Tibial nerve (tissue), 3 donors: Measurements from ENCODE around the gene MED13L.

Source experiments
- POLR2A ChIP-seq, 2 donors: fragments of 450-650 bp; IDR thresholded peaks; one replicate each; pipeline ENCODE4 v1.6.1; 2017; ENCODE audit warnings: antibody characterized with exemption in 2 of 2, mild to moderate bottlenecking in 2 of 2, moderate library complexity in 2 of 2
- TF ChIP-seq, protein P1 (sequence below), 5 experiments: fragments of 200-600 bp in 3 of 5; fragments of 450-650 bp in 2 of 5; sonication (generic) in 3 of 5; IDR thresholded peaks; one replicate each; pipeline ENCODE4 v1.5.1; 2016 to 2019; ENCODE audit warnings: antibody characterized with exemption in 5 of 5, mild to moderate bottlenecking in 3 of 5, moderate library complexity in 2 of 5

DNA sequence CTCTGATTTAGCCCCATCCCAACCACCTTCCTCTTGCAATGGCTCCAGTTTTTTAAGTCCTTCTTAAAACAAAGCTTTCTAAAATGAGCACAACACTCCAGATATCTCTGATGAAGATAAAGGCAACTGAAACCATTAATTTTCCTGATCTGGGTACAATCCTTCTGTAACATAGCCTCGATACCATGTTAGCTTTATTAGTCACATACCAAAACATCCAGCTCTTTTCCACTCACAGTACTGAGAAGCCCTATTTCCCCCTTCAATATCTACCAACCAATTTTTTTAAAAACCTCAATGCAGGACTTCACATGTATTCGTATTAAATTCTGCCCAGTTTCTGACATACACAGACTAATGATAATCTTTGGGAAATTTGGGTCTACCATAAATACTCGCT, 105.9 kb downstream of the MED13L start:
- TF ChIP-seq, protein P1, sequence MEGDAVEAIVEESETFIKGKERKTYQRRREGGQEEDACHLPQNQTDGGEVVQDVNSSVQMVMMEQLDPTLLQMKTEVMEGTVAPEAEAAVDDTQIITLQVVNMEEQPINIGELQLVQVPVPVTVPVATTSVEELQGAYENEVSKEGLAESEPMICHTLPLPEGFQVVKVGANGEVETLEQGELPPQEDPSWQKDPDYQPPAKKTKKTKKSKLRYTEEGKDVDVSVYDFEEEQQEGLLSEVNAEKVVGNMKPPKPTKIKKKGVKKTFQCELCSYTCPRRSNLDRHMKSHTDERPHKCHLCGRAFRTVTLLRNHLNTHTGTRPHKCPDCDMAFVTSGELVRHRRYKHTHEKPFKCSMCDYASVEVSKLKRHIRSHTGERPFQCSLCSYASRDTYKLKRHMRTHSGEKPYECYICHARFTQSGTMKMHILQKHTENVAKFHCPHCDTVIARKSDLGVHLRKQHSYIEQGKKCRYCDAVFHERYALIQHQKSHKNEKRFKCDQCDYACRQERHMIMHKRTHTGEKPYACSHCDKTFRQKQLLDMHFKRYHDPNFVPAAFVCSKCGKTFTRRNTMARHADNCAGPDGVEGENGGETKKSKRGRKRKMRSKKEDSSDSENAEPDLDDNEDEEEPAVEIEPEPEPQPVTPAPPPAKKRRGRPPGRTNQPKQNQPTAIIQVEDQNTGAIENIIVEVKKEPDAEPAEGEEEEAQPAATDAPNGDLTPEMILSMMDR (IDR thresholded peaks at IDR 0.05): no peak
- no peak for TF ChIP-seq POLR2A (IDR thresholded peaks at IDR 0.05)
